ENCODE measurements around the gene SCT.

DNA sequence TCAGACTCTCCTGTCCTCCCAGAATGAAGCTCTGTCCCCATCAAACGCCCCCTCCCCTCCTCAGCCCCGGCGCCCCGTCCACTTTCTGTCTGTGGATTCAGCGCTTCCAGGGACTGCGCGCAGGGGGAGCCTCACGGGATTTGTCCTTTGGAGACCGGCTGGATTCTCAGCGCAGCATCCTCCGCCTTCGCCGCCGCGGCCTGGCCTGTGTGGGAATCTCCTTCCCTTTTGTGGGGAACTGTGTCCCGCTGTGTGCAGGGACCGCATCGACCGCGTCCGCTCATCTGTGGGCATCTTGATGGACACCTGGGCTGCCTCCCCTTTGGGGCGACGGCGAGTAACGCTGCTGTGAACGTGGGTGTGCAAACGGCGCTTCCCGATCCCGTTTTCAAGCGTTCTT is 1.1 kb upstream of the SCT start:
- TF ChIP-seq, protein P1, sequence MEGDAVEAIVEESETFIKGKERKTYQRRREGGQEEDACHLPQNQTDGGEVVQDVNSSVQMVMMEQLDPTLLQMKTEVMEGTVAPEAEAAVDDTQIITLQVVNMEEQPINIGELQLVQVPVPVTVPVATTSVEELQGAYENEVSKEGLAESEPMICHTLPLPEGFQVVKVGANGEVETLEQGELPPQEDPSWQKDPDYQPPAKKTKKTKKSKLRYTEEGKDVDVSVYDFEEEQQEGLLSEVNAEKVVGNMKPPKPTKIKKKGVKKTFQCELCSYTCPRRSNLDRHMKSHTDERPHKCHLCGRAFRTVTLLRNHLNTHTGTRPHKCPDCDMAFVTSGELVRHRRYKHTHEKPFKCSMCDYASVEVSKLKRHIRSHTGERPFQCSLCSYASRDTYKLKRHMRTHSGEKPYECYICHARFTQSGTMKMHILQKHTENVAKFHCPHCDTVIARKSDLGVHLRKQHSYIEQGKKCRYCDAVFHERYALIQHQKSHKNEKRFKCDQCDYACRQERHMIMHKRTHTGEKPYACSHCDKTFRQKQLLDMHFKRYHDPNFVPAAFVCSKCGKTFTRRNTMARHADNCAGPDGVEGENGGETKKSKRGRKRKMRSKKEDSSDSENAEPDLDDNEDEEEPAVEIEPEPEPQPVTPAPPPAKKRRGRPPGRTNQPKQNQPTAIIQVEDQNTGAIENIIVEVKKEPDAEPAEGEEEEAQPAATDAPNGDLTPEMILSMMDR (IDR thresholded peaks at IDR 0.05): no peak
- TF ChIP-seq POLR2A (IDR thresholded peaks at IDR 0.05): no peak
